Activated CD8-positive, alpha-beta T cell treated with anti-CD3 and anti-CD28 coated beads for 36 hours (primary cell): ENCODE data around the gene CKAP2L. TPM values are rescaled to one million over a fixed set of nuclear protein-coding genes. Genes with fewer than 3 reads are reported as not detected.

Experiments
- ATAC-seq: fragments of 200-7000 bp; cut with Tn5 transposase; one replicate; pipeline ENCODE4 v1.10.0; 2021; ENCODE audit warnings: mild to moderate bottlenecking, moderate library complexity
- CTCF ChIA-PET: fragments of 350-600 bp; sonication (Branson Sonifier 250); formaldehyde crosslinking; loops from one replicate; lab custom pipeline; 2021; ENCODE audit warnings: antibody characterized with exemption; lab: Charles Lee
- POLR2A ChIA-PET: fragments of 350-600 bp; sonication (Branson Sonifier 250); formaldehyde crosslinking; loops from one replicate; lab custom pipeline; 2021; ENCODE audit warnings: antibody characterized with exemption; lab: Charles Lee
- DNase-seq: peaks from one replicate; pipeline ENCODE4 v3.0.0-alpha.2; 2020
- H3K27ac Mint-ChIP-seq: one replicate; pipeline ENCODE4 v1.8.0; 2021; ENCODE audit warnings: mild to moderate bottlenecking, mixed read lengths
- H3K27me3 Mint-ChIP-seq: one replicate; pipeline ENCODE4 v1.8.0; 2021; ENCODE audit warnings: mixed read lengths
- H3K36me3 Mint-ChIP-seq: one replicate; pipeline ENCODE4 v1.8.0; 2021; ENCODE audit warnings: low read depth, mixed read lengths
- H3K4me1 Mint-ChIP-seq: one replicate; pipeline ENCODE4 v1.8.0; 2021; ENCODE audit warnings: low read depth, mixed read lengths
- H3K4me3 Mint-ChIP-seq: one replicate; pipeline ENCODE4 v1.8.0; 2021; ENCODE audit warnings: mild to moderate bottlenecking, moderate library complexity, mixed read lengths
- H3K9me3 Mint-ChIP-seq: one replicate; pipeline ENCODE4 v1.8.0; 2021; ENCODE audit warnings: mixed read lengths
- CTCF ChIP-seq: fragments of 200-600 bp; IDR thresholded peaks from one replicate; pipeline ENCODE4 v1.8.0; 2022; ENCODE audit warnings: antibody characterized with exemption, mild to moderate bottlenecking
- intact Hi-C: fragments of 100-400 bp; cut with micrococcal nuclease; formaldehyde crosslinking; loops from one replicate; pipeline ENCODE4 v1.10.0; 2022
- total RNA-seq, 2 experiments: library from RNA; stranded (reverse); gene quantifications; one replicate each; pipeline ENCODE4 v1.2.3, GENCODE V29; 2021

The CKAP2L gene
- total RNA-seq, 2 experiments from 2014 or later: 24.5 to 30.5 TPM

DNA sequence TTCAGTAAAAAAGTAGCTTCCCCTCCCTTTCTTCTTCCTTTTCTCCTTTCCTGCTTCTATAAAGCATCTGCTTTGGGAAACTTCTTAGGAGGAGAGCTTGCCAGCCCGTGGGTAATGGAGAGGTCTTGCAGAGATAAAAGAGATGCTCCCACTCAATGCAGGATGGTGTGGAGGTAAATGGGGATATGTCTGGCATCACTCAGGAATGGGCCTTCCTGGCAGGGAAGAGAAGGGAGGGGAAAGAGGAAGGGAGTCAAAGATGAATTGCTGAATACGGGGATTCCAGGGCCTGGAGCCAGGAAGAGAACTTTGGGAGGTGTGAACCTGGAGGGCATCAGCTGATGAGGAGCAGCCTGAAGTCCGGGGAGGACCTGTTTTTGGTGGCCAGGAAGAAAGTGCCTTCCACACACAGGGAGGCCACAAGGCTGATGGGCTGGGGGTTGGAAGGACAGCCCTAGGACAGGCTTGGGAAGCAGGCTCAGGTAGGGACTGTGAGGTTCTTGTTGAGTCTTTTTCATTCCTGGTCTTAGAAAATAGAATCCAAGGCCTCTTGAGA is 46.9 kb upstream of the CKAP2L start:
- ChIA-PET CTCF (interaction anchor here (1.2 to 1.4 kb wide), 3 partner anchors 11 to 69 kb away, joined by 3 read pairs; no protein-coding TSS in a partner anchor), POLR2A (no interaction called here)
- intact Hi-C loops: no loop called here
- Mint-ChIP-seq H3K9me3 (peaks cover 11% of the 10 kb centered on the region), H3K36me3 (peaks cover 2% of the 10 kb centered on the region), H3K4me1 (peaks cover 18% of the 10 kb centered on the region), H3K27me3 (no peaks in the 10 kb centered on the region), H3K27ac (peak overlapping the region; percentile 47), H3K4me3 (no peak overlapping the region)
- DNase-seq: no peak
- ATAC-seq: no peak
- no peak for TF ChIP-seq CTCF

DNA sequence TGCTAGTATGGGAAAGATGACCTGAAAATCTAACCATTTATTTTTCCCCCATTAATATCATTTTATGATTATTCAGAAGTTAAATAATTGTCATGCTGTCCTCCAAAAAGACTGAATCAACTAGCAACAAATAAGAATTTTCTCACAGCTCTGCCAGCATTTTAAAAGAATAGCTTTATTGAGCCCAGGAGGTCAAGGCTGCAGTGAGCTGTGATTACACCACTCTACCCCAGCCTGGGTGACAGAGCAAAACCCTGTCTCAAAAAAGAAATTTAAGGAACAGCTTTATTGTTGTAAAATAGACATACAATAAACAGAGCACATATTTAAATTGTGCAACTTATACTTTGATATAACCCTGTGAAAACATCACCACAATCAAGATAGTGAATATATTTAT is 44.7 kb upstream of the CKAP2L start:
- Mint-ChIP-seq H3K4me1 (peaks cover 21% of the 10 kb centered on the region), H3K27me3 (no peaks in the 10 kb centered on the region), H3K27ac (no peak overlapping the region), H3K9me3 (peaks cover 11% of the 10 kb centered on the region), H3K36me3 (peaks cover 2% of the 10 kb centered on the region), H3K4me3 (no peak overlapping the region)
- POLR2A ChIA-PET: no interaction called here
- no peak for TF ChIP-seq CTCF
- intact Hi-C loops: no loop called here
- CTCF ChIA-PET: interaction anchor here (0.9 to 1.5 kb wide), 4 partner anchors 59 to 133 kb away, joined by 3 to 7 read pairs (median 4); no protein-coding TSS in a partner anchor
- DNase-seq: no peak
- ATAC-seq: no peak

- Mint-ChIP-seq H3K4me3 (no peak overlapping the region), H3K36me3 (peaks cover 2% of the 10 kb centered on the region), H3K27ac (no peak overlapping the region), H3K27me3 (no peaks in the 10 kb centered on the region), H3K4me1 (peaks cover 26% of the 10 kb centered on the region), H3K9me3 (peaks cover 11% of the 10 kb centered on the region)
- no peak for TF ChIP-seq CTCF
- POLR2A ChIA-PET: no interaction called here
- CTCF ChIA-PET: no interaction called here
- no peak for ATAC-seq
- intact Hi-C loops: no loop called here
- no peak for DNase-seq
Measured at GRCh38 chr2:112807233-112807807, 42.9 kb upstream of the CKAP2L start.

- Mint-ChIP-seq H3K27ac (no peak overlapping the region), H3K4me3 (no peak overlapping the region), H3K9me3 (peaks cover 11% of the 10 kb centered on the region), H3K36me3 (peaks cover 2% of the 10 kb centered on the region), H3K4me1 (peaks cover 15% of the 10 kb centered on the region), H3K27me3 (no peaks in the 10 kb centered on the region)
- ChIA-PET POLR2A (interaction anchor here (0.6 kb wide), 1 partner anchor 26 kb away, joined by 3 read pairs; no protein-coding TSS in a partner anchor), CTCF (interaction anchor here (0.9 to 1.4 kb wide), 2 partner anchors 80 to 136 kb away, joined by 3 read pairs; no protein-coding TSS in a partner anchor)
- ATAC-seq (no peak), DNase-seq (no peak)
- intact Hi-C loops: no loop called here
- TF ChIP-seq CTCF: no peak
Measured at GRCh38 chr2:112805542-112805941, 41.1 kb upstream of the CKAP2L start.
